H9 (cell line): Measurements from ENCODE around the gene TTC33. TPM values are rescaled to one million over a fixed set of nuclear protein-coding genes. Genes with fewer than 3 reads are reported as not detected.

Source experiments
- DNase-seq: peaks from one replicate; pipeline ENCODE4 v3.0.0-alpha.2; 2017
- H2AFZ ChIP-seq: one replicate; pipeline ENCODE4 v1.6.1; 2013; ENCODE audit warnings: mild to moderate bottlenecking, low read length, control low read depth, moderate library complexity
- H2AK5ac ChIP-seq: 2 replicates; pipeline ENCODE4 v1.6.1; 2013; ENCODE audit warnings: low read length, control low read depth, mixed read lengths; ENCODE audit not compliant: insufficient read length
- H2BK120ac ChIP-seq: one replicate; pipeline ENCODE4 v1.6.1; 2013; ENCODE audit warnings: low read depth, mild to moderate bottlenecking, low read length, control low read depth, inconsistent platforms; ENCODE audit not compliant: poor library complexity, severe bottlenecking
- H2BK12ac ChIP-seq: 2 replicates; pipeline ENCODE4 v1.6.1; 2013; ENCODE audit warnings: low read length, control low read depth, mixed read lengths, low read depth; ENCODE audit not compliant: insufficient read length
- H2BK15ac ChIP-seq: 2 replicates; pipeline ENCODE4 v1.6.1; 2013; ENCODE audit warnings: low read depth, low read length, control low read depth
- H2BK20ac ChIP-seq: one replicate; pipeline ENCODE4 v1.6.1; 2013; ENCODE audit warnings: low read depth, mild to moderate bottlenecking, low read length, control low read depth, inconsistent platforms; ENCODE audit not compliant: poor library complexity, severe bottlenecking
- H2BK5ac ChIP-seq: 2 replicates; pipeline ENCODE4 v1.6.1; 2013; ENCODE audit warnings: low read length, control low read depth, mixed read lengths; ENCODE audit not compliant: insufficient read length
- H3K14ac ChIP-seq: 2 replicates; pipeline ENCODE4 v1.6.1; 2013; ENCODE audit warnings: low read length, control low read depth; ENCODE audit not compliant: insufficient read depth
- H3K18ac ChIP-seq: 2 replicates; pipeline ENCODE4 v1.6.1; 2013; ENCODE audit warnings: low read depth, mild to moderate bottlenecking, mixed read lengths, low read length, control low read depth; ENCODE audit not compliant: insufficient read length
- H3K23ac ChIP-seq: 2 replicates; pipeline ENCODE4 v1.6.1; 2013; ENCODE audit warnings: low read length, control low read depth, mixed read lengths, low read depth; ENCODE audit not compliant: insufficient read length
- H3K23me2 ChIP-seq: 2 replicates; pipeline ENCODE4 v1.6.1; 2013; ENCODE audit warnings: low read depth, mild to moderate bottlenecking, mixed read lengths, low read length, control low read depth; ENCODE audit not compliant: insufficient read length, poor library complexity, severe bottlenecking
- H3K27ac ChIP-seq: 2 replicates; pipeline ENCODE4 v1.5.1; 2013; ENCODE audit warnings: low read length, control low read depth, mixed read lengths, low read depth; ENCODE audit not compliant: insufficient read length
- H3K27me3 ChIP-seq: 2 replicates; pipeline ENCODE4 v1.6.1; 2013; ENCODE audit warnings: low read length, control low read depth, inconsistent platforms; ENCODE audit not compliant: insufficient read depth
- H3K4ac ChIP-seq: 2 replicates; pipeline ENCODE4 v1.6.1; 2013; ENCODE audit warnings: low read depth, mild to moderate bottlenecking, control low read depth, inconsistent platforms, low read length, moderate library complexity
- H3K4me1 ChIP-seq: 2 replicates; pipeline ENCODE4 v1.6.1; 2013; ENCODE audit warnings: low read length, control low read depth, inconsistent platforms; ENCODE audit not compliant: insufficient read depth
- H3K4me2 ChIP-seq: 2 replicates; pipeline ENCODE4 v1.6.1; 2013; ENCODE audit warnings: low read length, control low read depth, mixed read lengths; ENCODE audit not compliant: insufficient read length, insufficient read depth
- H3K56ac ChIP-seq: 2 replicates; pipeline ENCODE4 v1.6.1; 2013; ENCODE audit warnings: low read depth, mild to moderate bottlenecking, mixed read lengths, low read length, control low read depth; ENCODE audit not compliant: insufficient read length
- H3K79me1 ChIP-seq: 2 replicates; pipeline ENCODE4 v1.6.1; 2013; ENCODE audit warnings: low read depth, mild to moderate bottlenecking, moderate library complexity, low read length, control low read depth, inconsistent platforms; ENCODE audit not compliant: insufficient read depth, poor library complexity, severe bottlenecking
- H3K79me2 ChIP-seq: 2 replicates; pipeline ENCODE4 v1.6.1; 2013; ENCODE audit warnings: low read length, control low read depth, inconsistent platforms; ENCODE audit not compliant: insufficient read depth
- H3K9ac ChIP-seq: 2 replicates; pipeline ENCODE4 v1.6.1; 2013; ENCODE audit warnings: low read length, control low read depth, mixed read lengths; ENCODE audit not compliant: insufficient read length; ENCODE audit errors: extremely low read depth
- H3K9me3 ChIP-seq: one replicate; pipeline ENCODE4 v1.6.1; 2013; ENCODE audit warnings: low read depth, low read length, inconsistent platforms; ENCODE audit not compliant: control insufficient read depth
- H3T11ph ChIP-seq: one replicate; pipeline ENCODE4 v1.6.1; 2013; ENCODE audit warnings: mild to moderate bottlenecking, low read length, control low read depth, inconsistent platforms
- H4K20me1 ChIP-seq: one replicate; pipeline ENCODE4 v1.6.1; 2013; ENCODE audit not compliant: control insufficient read depth, insufficient read length, insufficient read depth
- H4K5ac ChIP-seq: 2 replicates; pipeline ENCODE4 v1.6.1; 2013; ENCODE audit warnings: low read depth, mild to moderate bottlenecking, mixed read lengths, low read length, control low read depth; ENCODE audit not compliant: insufficient read length
- H4K8ac ChIP-seq: replicated peaks from 2 replicates; pipeline ENCODE4 v1.6.1; 2013; ENCODE audit warnings: low read length, control low read depth, mixed read lengths, low read depth; ENCODE audit not compliant: insufficient read length
- H4K91ac ChIP-seq: 2 replicates; pipeline ENCODE4 v1.6.1; 2013; ENCODE audit warnings: low read depth, mild to moderate bottlenecking, moderate library complexity, mixed read lengths, low read length, control low read depth; ENCODE audit not compliant: insufficient read length
- H3K27ac Mint-ChIP-seq, 3 experiments: 2 replicates in 2 of 3; 3 replicates in 1 of 3; pipeline ENCODE4 v1.8.0; 2020 to 2021; ENCODE audit warnings: mixed read lengths in 3 of 3, mild to moderate bottlenecking in 1 of 3, moderate library complexity in 1 of 3
- H3K27me3 Mint-ChIP-seq: 2 replicates; pipeline ENCODE4 v1.8.0; 2021; ENCODE audit warnings: low read depth, mild to moderate bottlenecking, moderate library complexity, mixed read lengths
- H3K36me3 Mint-ChIP-seq, 3 experiments: 2 replicates in 2 of 3; 3 replicates in 1 of 3; pipeline ENCODE4 v1.8.0; 2020 to 2021; ENCODE audit warnings: low read depth in 3 of 3, mixed read lengths in 3 of 3; ENCODE audit not compliant: insufficient read depth in 1 of 3
- H3K4me1 Mint-ChIP-seq, 2 experiments: 2 replicates each; pipeline ENCODE4 v1.8.0; 2020; ENCODE audit warnings: mixed read lengths in 2 of 2
- H3K4me3 Mint-ChIP-seq, 2 experiments: 2 replicates in 1 of 2; 3 replicates in 1 of 2; pipeline ENCODE4 v1.8.0; 2020 to 2021; ENCODE audit warnings: mild to moderate bottlenecking in 2 of 2, mixed read lengths in 2 of 2, moderate library complexity in 1 of 2
- H3K9me3 Mint-ChIP-seq, 2 experiments: 2 replicates in 1 of 2; 3 replicates in 1 of 2; pipeline ENCODE4 v1.8.0; 2020; ENCODE audit warnings: mild to moderate bottlenecking in 2 of 2, mixed read lengths in 2 of 2, moderate library complexity in 1 of 2
- WGBS: extraction: QIAGEN DNeasy Blood & Tissue Kit; methylation state at CpG from one replicate; pipeline ENCODE4 v1.1.7; 2013; ENCODE audit warnings: missing lambda C conversion rate, low lambda C conversion rate, mixed read lengths; ENCODE audit not compliant: insufficient read length; ENCODE audit errors: extremely low coverage; 5-methylcytosine and 5-hydroxymethylcytosine counted together
- total RNA-seq: library from RNA; stranded (reverse); gene quantifications from 2 replicates; pipeline ENCODE4 v1.2.1, GENCODE V29; 2021
- TF ChIP-seq, protein P1 (sequence below): fragments of 200-600 bp; sonication (generic); conservative IDR thresholded peaks from 3 replicates; pipeline ENCODE4 v1.8.0; 2021; ENCODE audit warnings: antibody characterized with exemption, mild to moderate bottlenecking

TTC33 gene
- total RNA-seq, 1 experiment from 2014 or later: 7.3 TPM

DNA sequence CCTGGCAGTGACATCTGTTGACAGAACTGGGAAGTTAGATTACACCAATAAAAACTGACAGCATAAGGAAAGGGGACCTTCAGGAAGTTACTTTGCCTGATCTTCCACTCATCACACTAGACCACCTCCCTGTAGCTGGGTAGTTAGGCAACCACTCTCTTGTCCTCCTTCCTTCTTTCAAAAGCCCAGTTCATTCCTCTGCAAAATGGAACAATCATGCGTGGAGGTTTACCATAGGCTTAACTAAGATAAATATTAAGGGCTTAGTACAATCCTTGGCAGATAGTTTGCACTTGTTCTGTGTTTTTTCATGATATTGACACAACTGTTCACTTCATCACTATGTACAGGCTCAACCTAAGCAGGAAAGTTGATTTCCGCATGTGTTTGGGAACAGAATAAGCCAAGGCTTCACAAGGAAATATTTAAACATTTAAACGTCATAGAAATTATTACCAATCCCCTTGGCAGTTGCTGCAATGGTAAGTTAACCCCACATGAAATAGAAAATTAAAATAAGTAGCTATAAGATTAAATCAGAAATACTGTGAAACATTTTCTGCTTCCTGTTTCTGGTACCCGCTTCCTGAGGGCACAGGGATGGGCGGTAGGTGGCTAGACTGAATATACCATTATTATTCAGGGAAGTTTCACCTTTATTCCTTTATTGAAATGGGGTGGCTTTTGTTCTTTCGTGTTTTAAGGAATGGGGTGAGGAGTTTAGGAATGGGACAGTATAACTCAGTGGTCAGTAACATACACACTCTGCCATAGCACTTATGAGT lies 86.0 kb downstream of the TTC33 start:
- Histone ChIP-seq H3T11ph (no peak overlapping the region), H2BK20ac (no peak overlapping the region), H2BK15ac (no peak overlapping the region), H3K27me3 (no peaks in the 10 kb centered on the region), H2AK5ac (no peak overlapping the region), H3K23me2 (no peaks in the 10 kb centered on the region), H3K18ac (no peak overlapping the region), H3K56ac (no peak overlapping the region), H2BK12ac (no peak overlapping the region), H3K79me2 (no peaks in the 10 kb centered on the region), H3K14ac (no peak overlapping the region), H3K4me2 (no peak overlapping the region), H4K20me1 (no peaks in the 10 kb centered on the region), H2AFZ (no peak overlapping the region), H2BK5ac (no peak overlapping the region), H3K23ac (no peak overlapping the region), H3K4me1 (no peaks in the 10 kb centered on the region), H3K9me3 (no peaks in the 10 kb centered on the region), H2BK120ac (no peak overlapping the region), H4K91ac (no peak overlapping the region), H3K27ac (no peak overlapping the region), H3K9ac (no peak overlapping the region), H3K4ac (no peak overlapping the region), H3K79me1 (no peaks in the 10 kb centered on the region), H4K8ac (no peak overlapping the region), H4K5ac (no peak overlapping the region)
- DNase-seq: no peak
- Mint-ChIP-seq H3K4me3 (no peak overlapping the region), H3K27ac (no peak overlapping the region), H3K4me1 (no peaks in the 10 kb centered on the region), H3K9me3 (no peaks in the 10 kb centered on the region), H3K36me3 (no peaks in the 10 kb centered on the region), H3K27me3 (peaks cover 2% of the 10 kb centered on the region)
- no CpG with 5 or more reads among the region's 6 CpGs for WGBS
- TF ChIP-seq, protein P1, sequence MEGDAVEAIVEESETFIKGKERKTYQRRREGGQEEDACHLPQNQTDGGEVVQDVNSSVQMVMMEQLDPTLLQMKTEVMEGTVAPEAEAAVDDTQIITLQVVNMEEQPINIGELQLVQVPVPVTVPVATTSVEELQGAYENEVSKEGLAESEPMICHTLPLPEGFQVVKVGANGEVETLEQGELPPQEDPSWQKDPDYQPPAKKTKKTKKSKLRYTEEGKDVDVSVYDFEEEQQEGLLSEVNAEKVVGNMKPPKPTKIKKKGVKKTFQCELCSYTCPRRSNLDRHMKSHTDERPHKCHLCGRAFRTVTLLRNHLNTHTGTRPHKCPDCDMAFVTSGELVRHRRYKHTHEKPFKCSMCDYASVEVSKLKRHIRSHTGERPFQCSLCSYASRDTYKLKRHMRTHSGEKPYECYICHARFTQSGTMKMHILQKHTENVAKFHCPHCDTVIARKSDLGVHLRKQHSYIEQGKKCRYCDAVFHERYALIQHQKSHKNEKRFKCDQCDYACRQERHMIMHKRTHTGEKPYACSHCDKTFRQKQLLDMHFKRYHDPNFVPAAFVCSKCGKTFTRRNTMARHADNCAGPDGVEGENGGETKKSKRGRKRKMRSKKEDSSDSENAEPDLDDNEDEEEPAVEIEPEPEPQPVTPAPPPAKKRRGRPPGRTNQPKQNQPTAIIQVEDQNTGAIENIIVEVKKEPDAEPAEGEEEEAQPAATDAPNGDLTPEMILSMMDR: no peak
